GM19452 (cell line): ENCODE measurements around the gene NDST4.

Source experiments
- ATAC-seq: cut with Tn5 transposase; IDR thresholded peaks from one replicate; pipeline ENCODE4 v1.9.1; 2021; ENCODE audit not compliant: unreplicated experiment

NDST4 gene

GRCh38 chr4:114807357-114807756 lies 306.1 kb downstream of the NDST4 start:
- peak; percentile 12 for ATAC-seq

- ATAC-seq: no peak
Measured at GRCh38 chr4:114791976-114792375, 321.4 kb downstream of the NDST4 start.

- ATAC-seq: no peak
Measured at GRCh38 chr4:114785570-114785969, 327.9 kb downstream of the NDST4 start.

GRCh38 chr4:114783215-114783595 lies 330.2 kb downstream of the NDST4 start:
- ATAC-seq: no peak

- no peak for ATAC-seq
Measured at GRCh38 chr4:114782415-114783214, 330.8 kb downstream of the NDST4 start.

- no peak for ATAC-seq
Measured at GRCh38 chr4:114780205-114780604, 333.2 kb downstream of the NDST4 start.
